ENCODE results near the gene GPC5.

Gene GPC5

GRCh38 chr13:92307752-92308151 lies 909.3 kb downstream of the GPC5 start:
- DNase-seq: no peak

- DNase-seq: no peak
Measured at GRCh38 chr13:92312823-92313222, 914.4 kb downstream of the GPC5 start.

- DNase-seq: no peak
Measured at GRCh38 chr13:92313382-92313781, 915.0 kb downstream of the GPC5 start.

GRCh38 chr13:92315265-92315664 lies 916.8 kb downstream of the GPC5 start:
- DNase-seq: no peak

- DNase-seq: no peak
Measured at GRCh38 chr13:92316030-92316429, 917.6 kb downstream of the GPC5 start.

GRCh38 chr13:92317066-92317465 lies 918.6 kb downstream of the GPC5 start:
- DNase-seq: no peak

- DNase-seq: no peak
Measured at GRCh38 chr13:92320323-92320722, 921.9 kb downstream of the GPC5 start.

- DNase-seq: no peak
Measured at GRCh38 chr13:92321174-92321573, 922.8 kb downstream of the GPC5 start.

GRCh38 chr13:92345627-92346026 lies 947.2 kb downstream of the GPC5 start:
- DNase-seq: no peak

GRCh38 chr13:92346046-92346445 lies 947.6 kb downstream of the GPC5 start:
- no peak for DNase-seq

GRCh38 chr13:92354583-92354982 lies 956.2 kb downstream of the GPC5 start:
- DNase-seq: no peak

GRCh38 chr13:92355213-92355612 lies 956.8 kb downstream of the GPC5 start:
- no peak for DNase-seq

- DNase-seq: no peak
Measured at GRCh38 chr13:92362717-92363116, 964.3 kb downstream of the GPC5 start.

GRCh38 chr13:92365904-92366303 lies 967.5 kb downstream of the GPC5 start:
- DNase-seq: no peak

GRCh38 chr13:92377396-92377795 lies 979.0 kb downstream of the GPC5 start:
- no peak for DNase-seq

GRCh38 chr13:92379371-92379770 lies 981.0 kb downstream of the GPC5 start:
- no peak for DNase-seq

- DNase-seq: no peak
Measured at GRCh38 chr13:92384410-92384809, 986.0 kb downstream of the GPC5 start.

GRCh38 chr13:92387245-92387644 lies 988.8 kb downstream of the GPC5 start:
- no peak for DNase-seq

GRCh38 chr13:92390217-92390616 lies 991.8 kb downstream of the GPC5 start:
- DNase-seq: no peak

- DNase-seq: no peak
Measured at GRCh38 chr13:92403606-92404005, 1005.2 kb downstream of the GPC5 start.

GRCh38 chr13:92407858-92408257 lies 1009.4 kb downstream of the GPC5 start:
- DNase-seq: no peak

GRCh38 chr13:92412481-92412880 lies 1014.1 kb downstream of the GPC5 start:
- DNase-seq: no peak

- DNase-seq: no peak
Measured at GRCh38 chr13:92412996-92413395, 1014.6 kb downstream of the GPC5 start.

- DNase-seq: no peak
Measured at GRCh38 chr13:92413452-92413851, 1015.0 kb downstream of the GPC5 start.

GRCh38 chr13:92414851-92415250 lies 1016.4 kb downstream of the GPC5 start:
- no peak for DNase-seq

- no peak for DNase-seq
Measured at GRCh38 chr13:92415781-92416180, 1017.4 kb downstream of the GPC5 start.
